ENCODE measurements around the gene TFB1M.

Gene TFB1M

GRCh38 chr6:155290491-155290890 is 23.8 kb downstream of the TFB1M start:
- TF ChIP-seq CTCF (IDR thresholded peaks at IDR 0.05; ENCODE audit: low read depth, low read length): no peak
- DNase-seq (ENCODE audit: low read depth, low spot score): no peak
- no peak overlapping the region for H3K4me3 ChIP-seq (ENCODE audit: low read depth, low read length)
- in situ Hi-C loops (cut with HindIII; ENCODE audit: low sequenced_read_pairs): no loop called here

- no peak for TF ChIP-seq CTCF (IDR thresholded peaks at IDR 0.05; ENCODE audit: low read depth, low read length)
- no peak overlapping the region for H3K4me3 ChIP-seq (ENCODE audit: low read depth, low read length)
- in situ Hi-C loops (cut with HindIII; ENCODE audit: low sequenced_read_pairs): no loop called here
- no peak for DNase-seq (ENCODE audit: low read depth, low spot score)
These were observed 26.5 kb downstream of the TFB1M start for GRCh38 chr6:155287762-155288161.

DNA sequence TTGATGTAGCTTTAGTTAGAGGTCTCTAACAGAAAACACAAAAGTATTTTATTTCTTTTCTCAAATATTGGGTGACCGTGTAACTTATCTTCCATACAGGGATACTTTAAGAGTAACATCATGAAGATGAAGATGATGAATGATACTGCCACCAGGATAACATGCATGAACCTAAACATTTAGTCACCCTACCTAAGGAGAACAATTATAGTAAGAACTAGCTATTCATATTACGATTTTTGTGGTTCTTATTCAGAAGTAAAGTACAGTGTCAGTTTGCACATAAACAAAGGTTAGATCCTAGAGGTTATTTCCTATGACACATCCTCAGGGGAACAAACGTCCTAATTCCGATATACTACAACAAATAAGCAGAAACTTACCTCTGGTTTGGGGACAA is 29.5 kb downstream of the TFB1M start:
- DNase-seq (ENCODE audit: low read depth, low spot score): no peak
- no peak overlapping the region for H3K4me3 ChIP-seq (ENCODE audit: low read depth, low read length)
- in situ Hi-C loops (cut with HindIII; ENCODE audit: low sequenced_read_pairs): no loop called here
- no peak for TF ChIP-seq CTCF (IDR thresholded peaks at IDR 0.05; ENCODE audit: low read depth, low read length)

- H3K4me3 ChIP-seq (ENCODE audit: low read depth, low read length): no peak overlapping the region
- no peak for DNase-seq (ENCODE audit: low read depth, low spot score)
- in situ Hi-C loops (cut with HindIII; ENCODE audit: low sequenced_read_pairs): no loop called here
- no peak for TF ChIP-seq CTCF (IDR thresholded peaks at IDR 0.05; ENCODE audit: low read depth, low read length)
These were observed 35.8 kb downstream of the TFB1M start for GRCh38 chr6:155278319-155279049.

DNA sequence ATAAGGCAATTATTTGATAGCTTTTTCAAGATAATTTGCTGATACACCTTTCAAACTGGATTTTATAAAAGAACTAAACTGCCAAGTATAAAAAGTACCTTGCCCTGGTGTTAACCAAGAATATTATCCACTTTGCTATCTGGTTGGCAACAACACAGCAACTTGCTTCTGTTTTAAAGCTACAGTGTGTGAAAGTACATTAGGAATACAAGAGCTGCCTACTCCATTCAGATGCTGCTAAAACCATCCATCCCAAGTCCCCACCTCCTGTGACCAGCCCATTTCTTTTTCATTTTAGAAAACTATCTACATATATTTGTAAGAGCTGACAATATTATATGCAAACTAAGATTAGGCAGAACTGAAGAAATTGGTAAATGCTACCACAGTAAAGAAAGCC is 37.6 kb downstream of the TFB1M start:
- no peak for TF ChIP-seq CTCF (IDR thresholded peaks at IDR 0.05; ENCODE audit: low read depth, low read length)
- H3K4me3 ChIP-seq (ENCODE audit: low read depth, low read length): no peak overlapping the region
- in situ Hi-C loops (cut with HindIII; ENCODE audit: low sequenced_read_pairs): no loop called here
- DNase-seq (ENCODE audit: low read depth, low spot score): no peak

DNA sequence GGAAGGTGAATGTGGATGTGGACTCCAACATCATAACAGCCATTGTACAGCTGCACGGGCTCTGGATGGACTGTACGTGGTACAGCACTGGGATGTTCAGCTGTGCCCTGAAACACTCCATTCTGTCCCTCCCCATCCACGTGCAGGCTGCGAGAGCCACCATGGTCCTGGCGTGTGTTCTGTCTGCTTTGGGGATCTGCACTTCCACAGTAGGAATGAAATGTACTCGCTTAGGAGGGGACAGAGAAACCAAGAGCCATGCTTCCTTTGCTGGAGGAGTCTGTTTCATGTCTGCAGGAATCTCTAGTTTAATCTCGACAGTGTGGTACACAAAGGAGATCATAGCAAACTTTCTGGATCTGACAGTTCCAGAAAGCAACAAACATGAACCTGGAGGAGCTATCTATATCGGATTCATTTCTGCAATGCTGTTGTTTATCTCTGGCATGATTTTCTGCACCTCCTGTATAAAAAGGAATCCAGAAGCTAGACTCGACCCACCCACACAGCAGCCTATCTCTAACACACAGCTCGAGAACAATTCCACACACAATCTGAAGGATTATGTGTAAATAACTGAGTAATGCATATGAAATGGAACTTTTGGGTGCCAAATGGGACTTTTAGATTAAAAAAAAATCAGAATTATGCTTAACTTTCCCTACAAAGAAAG is 38.3 kb downstream of the TFB1M start:
- TF ChIP-seq CTCF (IDR thresholded peaks at IDR 0.05; ENCODE audit: low read depth, low read length): no peak
- in situ Hi-C loops (cut with HindIII; ENCODE audit: low sequenced_read_pairs): no loop called here
- H3K4me3 ChIP-seq (ENCODE audit: low read depth, low read length): no peak overlapping the region
- no peak for DNase-seq (ENCODE audit: low read depth, low spot score)

Data from astrocyte of the spinal cord (primary cell).